KG1 (cell line): ENCODE results near the gene PTPRT.

Source experiments
- DNase-seq: peaks from one replicate; lab custom pipeline; 2025; lab: John Stamatoyannopoulos, UW

The PTPRT gene

DNA sequence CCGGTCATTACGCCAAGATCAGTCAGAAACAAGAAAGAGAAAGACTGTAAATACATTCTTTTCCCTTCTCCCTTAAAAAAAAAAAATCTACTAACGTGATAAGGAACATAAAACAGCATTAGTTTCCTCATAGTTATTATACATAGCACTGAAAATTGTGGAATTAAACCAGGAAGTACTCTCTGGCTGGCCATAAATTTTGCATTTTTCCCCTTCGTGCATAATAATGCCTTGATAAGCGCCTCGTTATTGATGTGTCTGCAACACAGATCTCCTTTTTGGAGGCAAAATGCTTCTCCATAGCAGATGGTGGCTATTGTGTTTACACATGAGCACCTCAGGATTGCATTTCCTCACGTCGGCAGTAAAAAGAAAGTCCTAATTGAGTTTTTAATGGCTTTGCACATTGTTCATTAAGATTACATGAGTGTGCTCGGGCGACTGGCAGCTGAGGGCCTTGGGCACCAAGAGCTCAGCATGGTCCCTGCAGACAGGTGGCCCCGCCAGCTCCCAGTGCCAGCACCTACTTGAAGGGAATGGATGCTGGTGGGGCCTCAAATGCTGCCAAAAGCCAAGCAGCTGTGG, 394.5 kb downstream of the PTPRT start:
- no peak for DNase-seq

DNA sequence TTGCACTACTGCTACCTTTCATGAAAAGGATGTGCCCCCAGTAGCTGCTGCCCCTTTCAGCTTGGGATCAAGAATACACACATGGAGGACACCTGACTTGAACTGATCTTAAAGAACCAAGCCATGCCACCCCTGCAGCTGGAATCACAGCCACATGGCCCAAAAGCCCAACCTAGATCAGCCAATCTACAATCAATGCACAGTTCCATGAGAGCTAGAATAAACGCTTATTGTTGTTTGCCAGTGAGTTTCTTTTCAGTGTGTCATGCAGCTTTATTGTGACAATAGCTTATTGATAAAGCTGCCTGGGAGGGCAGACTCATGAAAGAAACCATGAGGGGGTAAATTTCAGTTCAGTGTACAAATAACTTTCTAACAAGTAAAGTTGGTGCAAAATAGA, 397.7 kb downstream of the PTPRT start:
- DNase-seq = no peak

DNA sequence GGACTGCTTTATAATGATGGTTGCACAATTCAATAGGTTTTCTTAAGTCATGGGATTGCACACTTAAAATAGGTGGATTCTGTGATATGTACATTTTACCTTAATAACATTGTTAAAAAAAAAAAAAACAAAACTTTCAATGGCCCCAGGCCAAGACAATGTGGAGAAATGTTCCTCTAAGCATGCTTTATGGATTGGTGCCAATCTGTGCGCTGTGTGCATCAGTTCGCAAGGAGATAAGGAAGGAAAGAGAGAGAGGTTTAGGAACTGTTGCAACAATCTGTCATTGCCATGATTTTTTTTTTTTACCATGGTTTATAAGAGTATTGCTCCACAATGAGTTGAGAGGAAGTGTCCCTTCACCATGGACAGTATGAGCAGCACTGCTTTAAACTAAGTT, 399.6 kb downstream of the PTPRT start:
- no peak for DNase-seq

DNA sequence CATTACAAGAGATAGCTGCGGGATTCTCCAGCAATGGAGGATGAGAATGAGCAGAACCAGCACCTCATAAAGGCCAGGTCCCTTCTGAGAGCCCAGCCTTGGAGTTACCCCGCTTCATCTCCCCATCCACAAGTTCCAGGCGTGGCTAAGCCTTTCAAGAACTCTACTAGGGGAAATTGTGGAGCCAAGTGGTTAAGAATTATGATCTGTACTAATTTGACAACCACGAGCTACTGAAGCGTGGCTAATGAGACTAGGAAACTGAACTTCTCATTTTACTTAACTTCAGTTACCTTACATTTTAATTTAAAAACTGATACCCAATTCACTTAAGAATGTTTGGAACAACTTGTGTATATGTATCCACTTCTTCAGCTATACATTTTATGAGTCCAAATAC, 401.0 kb downstream of the PTPRT start:
- no peak for DNase-seq

DNA sequence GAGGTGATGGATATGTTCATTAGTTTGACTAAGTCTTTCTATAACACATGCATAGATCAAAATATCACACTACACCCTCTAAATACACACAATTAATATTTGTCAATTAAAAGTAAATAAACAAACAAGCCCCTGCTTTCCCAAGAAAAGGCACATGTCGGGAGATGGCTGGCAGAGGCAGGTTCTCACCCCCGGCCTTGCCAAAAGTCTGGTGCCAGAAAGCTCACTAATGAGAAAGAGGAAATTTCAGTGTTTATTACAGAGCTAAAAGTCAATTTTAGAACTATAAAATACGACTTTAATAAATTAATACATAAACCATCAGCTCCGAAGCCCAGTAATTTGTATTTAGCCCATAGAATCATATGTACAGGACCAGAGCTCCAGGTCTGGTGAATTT, 404.7 kb downstream of the PTPRT start:
- DNase-seq = no peak

DNA sequence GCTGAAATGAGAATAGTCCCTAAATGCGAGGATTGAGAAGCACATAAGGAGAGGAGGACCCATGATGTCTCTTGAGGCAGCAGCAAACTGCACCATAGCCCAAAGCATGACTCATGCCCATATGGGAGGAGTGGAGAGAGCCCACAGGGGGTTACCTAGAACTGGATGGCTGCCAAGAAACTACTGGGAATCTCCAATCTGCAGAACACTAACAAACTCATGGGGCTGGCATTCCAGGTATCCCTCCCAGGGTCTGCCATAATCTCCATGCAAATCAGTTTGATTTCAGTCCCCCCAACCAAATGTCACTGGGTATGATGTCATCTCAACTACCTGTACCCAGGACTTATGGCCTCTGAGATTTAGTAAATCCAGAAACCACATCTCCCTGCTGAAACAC, 410.5 kb downstream of the PTPRT start:
- DNase-seq = no peak

DNA sequence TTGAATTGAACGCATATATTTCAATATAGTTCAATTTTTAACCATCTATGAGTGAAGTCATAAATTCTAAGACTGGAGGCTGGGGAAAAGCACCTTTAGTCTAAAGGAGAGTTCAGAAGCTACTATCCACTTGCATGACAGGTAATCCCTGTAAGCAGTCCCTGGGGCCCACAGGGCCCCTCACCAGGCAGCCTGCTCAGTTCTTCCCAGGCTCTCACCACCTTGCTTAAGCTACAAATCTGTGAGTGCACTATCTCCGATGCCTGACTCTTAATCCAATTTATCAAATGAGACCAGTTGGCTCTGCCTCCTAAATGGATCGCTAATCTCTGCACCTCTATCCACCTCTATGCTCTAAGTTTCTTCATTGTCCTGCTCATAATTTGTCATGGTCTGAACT, 413.8 kb downstream of the PTPRT start:
- DNase-seq = no peak

DNA sequence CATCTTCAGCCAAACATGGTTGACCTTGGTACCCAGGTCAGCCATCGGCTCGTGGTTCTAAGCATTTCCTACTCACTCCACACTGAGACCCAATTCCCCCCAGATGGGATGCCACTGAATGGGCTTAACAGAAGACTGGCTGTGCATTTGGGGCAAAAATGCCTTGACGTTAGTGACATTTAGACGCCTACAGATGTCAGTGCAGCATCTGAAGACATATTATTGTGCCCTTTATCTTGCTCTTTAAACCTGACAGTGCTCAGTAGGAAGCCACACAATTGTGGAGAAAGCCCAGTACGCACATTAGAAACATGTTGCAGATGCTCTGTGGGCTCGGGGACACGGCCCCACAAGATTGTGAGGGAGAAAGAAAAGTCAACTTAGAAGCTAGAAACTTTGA, 414.7 kb downstream of the PTPRT start:
- no peak for DNase-seq

DNA sequence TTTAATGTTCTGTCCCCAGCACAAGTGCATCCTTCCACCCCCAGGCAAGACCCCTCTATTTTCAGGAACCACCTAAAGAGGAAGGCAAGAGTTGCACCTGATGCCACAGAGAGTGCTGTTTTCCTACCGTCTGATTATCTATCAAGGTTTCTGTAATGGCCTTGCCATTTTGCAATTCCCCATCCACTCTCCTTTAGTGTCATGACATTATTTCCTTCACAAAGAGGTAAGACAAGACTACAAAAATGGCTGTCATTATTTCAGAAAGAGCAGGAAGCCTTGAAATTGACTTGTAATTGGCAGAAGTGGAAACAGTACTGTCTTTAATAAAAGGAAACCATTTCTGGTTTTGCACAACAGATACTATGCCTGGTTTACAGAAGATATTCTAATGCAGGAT, 426.7 kb downstream of the PTPRT start:
- no peak for DNase-seq

DNA sequence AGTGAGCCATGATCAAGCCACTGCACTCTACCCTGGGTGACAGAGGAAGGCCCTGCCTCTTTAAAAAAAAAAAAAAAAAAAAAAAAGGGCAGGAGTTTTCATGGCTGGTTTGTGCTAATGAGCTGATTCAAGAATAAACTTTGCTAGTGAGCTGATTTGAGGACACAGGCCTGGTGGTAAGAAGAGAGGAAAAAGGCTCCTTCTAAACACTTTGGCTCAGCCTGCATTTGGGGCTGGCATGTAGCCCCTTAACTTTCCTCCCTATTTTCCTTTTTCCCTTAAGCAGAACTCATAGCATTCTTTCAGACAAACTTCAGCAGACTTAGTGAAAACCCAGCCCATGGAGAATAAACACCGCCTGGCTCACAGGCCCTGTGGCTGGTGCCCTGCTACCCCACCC, 432.7 kb downstream of the PTPRT start:
- no peak for DNase-seq

DNA sequence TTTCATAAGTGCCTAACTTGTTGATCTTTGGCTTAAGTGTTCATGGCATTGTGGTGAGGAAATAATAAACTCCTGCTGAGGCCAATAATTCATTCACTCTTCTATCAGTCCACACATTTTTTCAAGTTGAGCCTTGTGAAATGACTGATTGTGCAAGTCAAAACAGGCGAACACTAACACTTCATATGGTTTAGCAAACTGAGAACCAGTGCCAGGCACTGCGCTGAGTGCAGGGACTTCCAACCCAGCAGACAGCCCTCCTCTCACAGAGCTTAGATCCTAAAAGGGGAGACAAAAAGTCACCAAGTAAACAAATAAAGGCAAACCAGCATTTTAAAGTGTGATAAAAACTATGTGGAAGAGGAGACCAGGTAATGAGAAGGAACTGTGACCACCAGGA, 435.0 kb downstream of the PTPRT start:
- no peak for DNase-seq

DNA sequence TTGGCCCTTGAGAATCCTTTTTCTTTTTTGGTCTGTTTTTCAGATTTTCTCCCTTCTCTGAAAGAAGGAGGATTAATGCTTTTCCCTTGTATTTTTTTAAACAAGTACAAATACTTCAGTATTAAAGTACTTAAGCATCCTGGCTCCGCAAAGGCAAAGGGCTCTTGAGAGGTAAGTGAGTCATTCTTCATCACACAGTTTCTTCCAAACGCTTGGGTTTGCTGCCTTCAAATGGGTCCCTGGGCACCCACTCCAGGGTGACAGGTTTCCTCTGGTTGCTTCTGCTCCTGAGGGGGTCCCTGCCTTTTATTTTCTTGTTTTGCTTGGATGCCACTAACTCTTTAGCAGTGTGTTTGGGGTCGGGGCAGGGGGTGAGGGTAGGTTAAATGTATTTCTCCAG, 437.1 kb downstream of the PTPRT start:
- DNase-seq = no peak

DNA sequence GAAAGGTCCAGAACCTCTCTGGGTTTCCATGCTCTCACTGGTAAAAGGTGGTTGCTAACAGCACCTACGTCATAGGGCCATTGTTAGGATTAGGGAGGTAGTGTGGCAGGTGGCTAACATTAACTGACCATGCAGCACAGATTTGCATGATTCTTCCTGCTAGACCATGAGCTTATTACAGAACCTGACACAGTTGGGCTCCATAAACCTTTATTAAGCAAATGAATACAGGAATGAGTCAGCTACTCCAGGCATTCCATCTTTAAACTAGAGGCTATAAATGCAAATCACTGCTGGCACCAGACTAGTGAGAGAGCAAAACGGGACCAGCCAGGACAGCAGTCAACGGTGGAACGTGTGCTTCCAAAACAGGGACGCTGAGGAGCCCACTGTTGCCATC, 440.1 kb downstream of the PTPRT start:
- DNase-seq = no peak

DNA sequence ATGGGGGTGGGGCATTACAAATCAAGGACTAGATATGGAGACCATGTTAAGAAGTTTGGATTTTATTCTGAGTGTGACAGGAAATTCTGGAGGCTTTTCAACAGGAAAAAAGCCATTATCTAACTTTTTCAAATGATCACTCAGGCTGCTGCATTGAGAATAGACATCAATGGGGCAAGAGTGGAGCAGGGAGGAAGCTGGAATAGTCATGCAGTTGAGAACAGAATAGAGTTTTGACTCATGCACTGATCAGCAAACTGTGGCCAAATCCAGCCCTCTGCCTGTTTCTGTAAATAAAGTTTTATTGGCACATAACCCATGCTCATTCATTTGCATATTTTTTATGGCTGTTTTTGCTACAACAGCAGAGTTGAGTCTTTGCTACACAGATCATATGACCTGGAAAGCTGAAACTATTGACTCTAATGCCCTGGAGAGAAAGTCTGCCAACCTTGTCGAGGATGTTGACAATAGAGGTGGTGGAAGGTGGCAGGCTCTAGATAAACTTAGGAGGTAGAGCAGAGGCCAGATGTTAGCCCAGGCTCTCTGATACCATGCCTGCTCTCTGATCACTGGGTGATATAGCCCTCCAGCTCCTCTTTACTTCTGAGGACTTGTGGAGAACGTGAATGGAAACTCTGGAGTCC, 441.8 kb downstream of the PTPRT start:
- no peak for DNase-seq

DNA sequence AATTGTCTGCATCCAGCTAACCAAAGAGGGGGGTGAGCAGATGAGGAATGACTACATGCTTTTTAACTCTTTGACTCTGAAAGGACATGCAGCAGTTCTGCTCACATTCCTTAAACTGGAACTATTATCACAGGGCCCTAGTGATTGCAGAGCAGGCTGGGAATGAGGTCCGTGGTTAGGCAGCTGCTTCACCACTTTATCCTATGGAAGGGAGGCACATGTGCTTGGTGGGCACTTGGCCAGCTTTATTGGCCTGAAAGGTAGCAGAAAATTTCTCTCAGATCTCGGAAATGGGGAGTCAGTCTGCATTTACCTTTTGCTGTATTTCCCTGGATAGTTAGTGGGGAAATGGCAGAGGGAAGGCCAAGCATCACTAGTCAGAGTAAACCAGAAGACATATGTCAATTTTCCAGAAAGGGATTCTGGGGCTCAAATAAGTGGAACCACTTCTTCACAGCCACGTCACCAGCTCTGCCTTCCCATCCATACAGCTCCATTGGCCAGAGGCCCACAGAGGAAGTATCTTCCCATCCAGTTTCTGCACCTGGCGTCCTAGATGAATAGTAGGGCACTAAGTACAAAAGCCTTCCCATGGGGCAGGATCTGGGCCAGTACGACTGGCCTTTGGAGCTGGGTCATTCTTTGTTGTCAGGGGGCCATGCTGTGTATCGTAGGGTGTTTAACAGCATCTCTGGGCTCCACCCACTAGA, 444.8 kb downstream of the PTPRT start:
- no peak for DNase-seq

DNA sequence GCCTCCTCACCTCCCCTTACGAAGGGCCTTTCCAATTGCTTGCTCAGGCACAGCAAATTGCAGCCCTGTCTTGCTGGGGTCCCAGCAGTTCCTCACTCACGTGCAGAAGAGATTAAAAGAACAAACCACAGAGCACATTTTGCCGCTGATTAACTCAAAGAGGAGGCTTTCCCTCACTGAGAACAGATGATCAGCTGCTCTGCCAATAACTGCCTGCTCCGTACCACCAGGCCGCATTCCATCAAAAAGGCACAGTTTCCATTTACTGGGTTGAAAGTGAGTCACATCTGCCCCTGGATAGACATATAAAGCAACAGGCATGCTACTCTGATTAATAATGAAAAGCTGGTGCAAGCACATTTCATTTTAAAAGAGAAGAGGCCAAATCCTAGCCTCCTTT, 446.8 kb downstream of the PTPRT start:
- DNase-seq = no peak

DNA sequence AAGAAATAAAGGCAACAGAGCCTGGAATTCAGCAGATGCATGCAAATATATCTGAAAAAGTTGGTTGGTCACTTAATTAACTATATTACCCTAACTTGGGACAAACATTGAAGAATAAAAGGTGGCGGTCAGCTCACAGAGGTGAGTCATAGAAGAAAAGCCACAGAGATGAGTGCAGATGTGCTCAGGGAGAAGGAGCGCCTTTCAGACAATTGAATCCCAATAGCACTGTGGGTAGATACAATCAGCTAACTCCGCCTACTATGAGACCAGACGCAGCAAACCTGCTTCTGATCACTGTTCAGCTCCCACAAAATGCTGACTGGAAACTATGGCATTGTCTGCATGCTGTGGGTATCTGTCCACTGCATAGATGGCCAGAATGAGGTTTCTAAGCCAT, 447.8 kb downstream of the PTPRT start:
- no peak for DNase-seq

DNA sequence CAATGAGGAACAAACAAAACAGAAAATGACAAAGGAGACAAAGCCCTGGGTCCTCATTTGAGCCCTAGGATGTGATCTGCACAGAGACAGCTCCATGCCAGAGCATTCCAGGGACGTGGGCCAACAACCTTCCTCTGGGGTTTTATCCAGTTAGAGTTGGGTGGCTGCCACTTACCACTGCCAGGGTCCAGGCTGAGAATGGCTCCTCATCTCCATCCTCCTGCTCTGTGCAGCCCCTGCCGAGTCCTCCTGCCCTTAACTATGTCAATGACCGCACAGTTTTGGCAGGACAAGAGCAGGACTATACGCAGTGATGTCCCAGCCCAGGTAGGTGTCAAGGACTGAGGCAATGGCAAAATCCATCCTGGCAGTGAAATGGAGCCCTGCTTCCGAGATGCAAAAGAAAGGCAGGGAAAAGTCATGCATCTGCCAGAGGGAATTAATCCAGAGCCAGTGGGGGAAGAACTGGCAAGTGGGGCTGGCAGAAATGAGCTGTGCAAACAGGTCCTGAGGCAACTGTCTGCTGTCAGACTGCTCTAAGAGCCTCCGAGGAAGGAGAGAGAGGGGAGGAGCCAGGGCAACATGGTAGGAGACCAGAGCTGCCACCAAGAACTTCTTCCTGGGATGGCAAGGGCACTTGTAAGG, 449.4 kb downstream of the PTPRT start:
- no peak for DNase-seq

DNA sequence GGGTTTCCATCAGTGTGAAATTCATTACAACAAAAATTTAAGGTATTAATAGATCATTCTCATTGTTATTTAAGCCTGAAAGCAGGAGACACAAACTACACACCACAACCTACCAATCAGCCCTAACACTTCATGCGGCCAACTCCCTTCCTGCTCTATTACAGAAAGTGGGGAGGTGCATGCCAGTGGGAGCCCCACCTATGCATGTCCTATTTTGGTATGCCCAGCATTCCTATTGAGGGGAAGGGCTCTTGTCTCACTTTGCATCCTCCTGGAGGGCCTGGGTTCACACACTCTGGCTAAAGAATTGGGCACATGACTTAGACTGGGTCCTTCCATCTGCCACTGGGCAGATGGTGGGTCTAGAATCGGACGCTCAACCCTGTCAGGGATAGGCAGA, 450.0 kb downstream of the PTPRT start:
- DNase-seq = no peak

DNA sequence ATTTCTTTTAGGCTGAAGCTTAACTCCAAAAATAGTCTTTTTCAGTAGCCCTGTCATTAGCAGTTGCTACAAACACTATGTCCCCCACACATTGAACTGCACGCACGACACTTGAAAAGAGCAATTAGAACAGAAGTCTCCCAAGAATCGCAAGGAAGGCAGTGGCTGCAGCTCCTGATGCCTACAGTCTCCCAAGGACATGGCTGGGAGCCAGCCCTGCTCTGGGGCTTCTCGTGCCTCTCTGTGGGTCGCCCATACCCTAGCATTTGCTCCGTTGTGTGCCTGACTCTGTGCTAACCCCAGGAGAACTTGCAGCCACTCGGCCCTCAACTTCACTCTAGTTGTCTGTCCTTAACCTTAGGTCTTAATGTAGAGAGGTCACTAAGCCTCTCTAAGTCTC, 454.2 kb downstream of the PTPRT start:
- DNase-seq = no peak

DNA sequence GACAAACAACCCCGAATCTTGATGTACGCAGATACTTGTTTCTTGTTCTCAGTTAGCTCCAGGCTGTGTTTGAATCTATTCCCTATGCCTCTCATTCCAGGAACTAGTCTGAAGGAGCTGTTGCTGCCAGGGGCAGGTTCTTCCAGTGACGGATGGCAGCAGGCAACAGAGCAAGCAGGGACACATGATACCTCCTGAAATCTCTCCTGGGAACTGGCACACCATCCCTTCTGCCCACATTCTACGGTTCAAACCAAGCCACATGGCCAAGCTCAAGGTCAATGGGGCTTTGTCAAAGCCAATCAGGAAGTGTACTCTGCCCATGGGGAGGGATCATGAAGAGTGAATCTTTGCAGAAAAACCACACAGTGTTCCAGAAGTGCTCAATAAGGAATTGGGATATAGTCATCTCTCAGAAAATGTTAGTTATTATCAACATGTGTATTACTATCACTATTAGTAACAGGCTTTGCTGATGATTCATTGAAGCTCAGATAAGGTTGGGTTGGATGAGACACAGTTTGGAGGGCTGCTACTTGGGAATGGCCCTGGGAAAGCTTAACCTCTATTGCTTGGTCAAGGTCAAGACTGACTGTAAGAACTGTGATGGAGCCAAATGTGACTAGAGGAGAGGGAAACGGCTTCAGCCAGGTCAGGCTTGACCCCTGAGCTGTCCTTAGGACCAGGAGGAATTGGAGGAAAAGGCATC, 454.9 kb downstream of the PTPRT start:
- DNase-seq = no peak

DNA sequence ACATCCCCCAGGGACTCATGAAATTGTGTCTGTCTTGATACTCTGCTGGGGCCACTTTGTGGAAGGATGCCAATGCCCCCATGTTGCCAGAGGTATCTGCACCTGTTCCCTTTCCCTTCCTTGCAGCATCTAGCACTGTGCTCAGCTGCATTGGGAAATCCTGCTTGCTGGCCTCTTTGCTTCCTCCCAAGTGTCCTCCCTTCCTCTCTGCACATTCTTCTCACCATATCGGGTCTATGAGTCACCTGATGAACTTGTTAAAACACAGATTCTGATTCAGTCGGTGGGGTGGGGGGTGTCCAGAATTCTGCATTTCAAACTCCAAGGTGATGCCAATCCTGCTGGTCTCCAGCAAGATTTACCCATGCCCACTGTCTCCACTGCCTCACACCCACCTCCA, 467.8 kb downstream of the PTPRT start:
- DNase-seq = no peak
